Sigmoid colon (tissue), 7 donors: ENCODE results near the gene PCK1. TPM values are rescaled to one million over a fixed set of nuclear protein-coding genes. Genes with fewer than 3 reads are reported as not detected.

ENCODE experiments used
- DNase-seq: peaks from one replicate; pipeline ENCODE4 v3.0.0-alpha.2; 2019
- H3K27ac ChIP-seq, 4 donors: fragments of 200-600 bp; sonication (generic); one replicate each; pipeline ENCODE4 v1.5.1; 2016 to 2019; ENCODE audit warnings: mild to moderate bottlenecking in 1 of 4
- H3K27me3 ChIP-seq, 3 donors: fragments of 200-600 bp; sonication (generic); one replicate each; pipeline ENCODE4 v1.5.1; 2019; ENCODE audit warnings: mild to moderate bottlenecking in 1 of 3
- H3K36me3 ChIP-seq, 4 donors: fragments of 200-600 bp; sonication (generic); one replicate each; pipeline ENCODE4 v1.5.1; 2016 to 2019
- H3K4me1 ChIP-seq, 4 donors: fragments of 200-600 bp; sonication (generic); one replicate each; pipeline ENCODE4 v1.5.1; 2017 to 2019
- H3K4me3 ChIP-seq, 4 donors: fragments of 200-600 bp; sonication (generic); one replicate each; pipeline ENCODE4 v1.5.1; 2017 to 2019; ENCODE audit warnings: mild to moderate bottlenecking in 2 of 4, moderate library complexity in 1 of 4
- H3K9me3 ChIP-seq, 4 donors: fragments of 200-600 bp in 3 of 4; sonication (generic) in 3 of 4; one replicate each; pipeline versions ENCODE4 v1.5.1 to v1.6.1; 2013 to 2019
- EP300 ChIP-seq, 4 donors: sonication (generic); formaldehyde crosslinking; IDR thresholded peaks; one replicate each; pipeline ENCODE4 v1.6.1; 2017; ENCODE audit warnings: antibody characterized with exemption in 4 of 4
- POLR2A ChIP-seq, 2 donors: fragments of 450-650 bp; IDR thresholded peaks; one replicate each; pipeline ENCODE4 v1.6.1; 2016; ENCODE audit warnings: antibody characterized with exemption in 2 of 2, mild to moderate bottlenecking in 2 of 2, moderate library complexity in 2 of 2
- POLR2AphosphoS5 ChIP-seq, 4 donors: sonication (generic); formaldehyde crosslinking; IDR thresholded peaks; one replicate each; pipeline ENCODE4 v1.6.1; 2017; ENCODE audit warnings: antibody characterized with exemption in 4 of 4
- WGBS, 2 donors: extraction: QIAGEN DNeasy Blood & Tissue Kit; methylation state at CpG; one replicate each; pipeline ENCODE4 v1.1.7; 2013; 5-methylcytosine and 5-hydroxymethylcytosine counted together
- intact Hi-C: fragments of 100-400 bp; cut with DNase I; formaldehyde crosslinking; loops from one replicate; pipeline ENCODE4 v1.15.1; 2023
- polyA plus RNA-seq, 3 donors: library from polyadenylated mRNA; stranded (reverse); fragments of 200-250 nt; gene quantifications; one replicate each; pipeline ENCODE4 v1.2.3, GENCODE V29; 2013
- total RNA-seq, 4 donors: library from RNA; depleted of rRNA; stranded (reverse); fragments of >200 nt; gene quantifications; one replicate each; pipeline ENCODE4 v1.1.0, GENCODE V29; 2016
- TF ChIP-seq, protein P1 (sequence below), 4 experiments: fragments of 450-650 bp in 3 of 4; fragments of 200-600 bp in 1 of 4; IDR thresholded peaks; one replicate each; pipeline ENCODE4 v1.5.1; 2016 to 2019; ENCODE audit warnings: antibody characterized with exemption in 4 of 4, mild to moderate bottlenecking in 3 of 4, moderate library complexity in 2 of 4
- donor health status: healthy with polysubstance abuse.
- donor health status: Bipolar disorder and iron deficiency.
- donor health status: healthy.

The PCK1 gene
- total and polyA plus RNA-seq, 7 donors: 0.33 to 334 (median 7.5) TPM

DNA sequence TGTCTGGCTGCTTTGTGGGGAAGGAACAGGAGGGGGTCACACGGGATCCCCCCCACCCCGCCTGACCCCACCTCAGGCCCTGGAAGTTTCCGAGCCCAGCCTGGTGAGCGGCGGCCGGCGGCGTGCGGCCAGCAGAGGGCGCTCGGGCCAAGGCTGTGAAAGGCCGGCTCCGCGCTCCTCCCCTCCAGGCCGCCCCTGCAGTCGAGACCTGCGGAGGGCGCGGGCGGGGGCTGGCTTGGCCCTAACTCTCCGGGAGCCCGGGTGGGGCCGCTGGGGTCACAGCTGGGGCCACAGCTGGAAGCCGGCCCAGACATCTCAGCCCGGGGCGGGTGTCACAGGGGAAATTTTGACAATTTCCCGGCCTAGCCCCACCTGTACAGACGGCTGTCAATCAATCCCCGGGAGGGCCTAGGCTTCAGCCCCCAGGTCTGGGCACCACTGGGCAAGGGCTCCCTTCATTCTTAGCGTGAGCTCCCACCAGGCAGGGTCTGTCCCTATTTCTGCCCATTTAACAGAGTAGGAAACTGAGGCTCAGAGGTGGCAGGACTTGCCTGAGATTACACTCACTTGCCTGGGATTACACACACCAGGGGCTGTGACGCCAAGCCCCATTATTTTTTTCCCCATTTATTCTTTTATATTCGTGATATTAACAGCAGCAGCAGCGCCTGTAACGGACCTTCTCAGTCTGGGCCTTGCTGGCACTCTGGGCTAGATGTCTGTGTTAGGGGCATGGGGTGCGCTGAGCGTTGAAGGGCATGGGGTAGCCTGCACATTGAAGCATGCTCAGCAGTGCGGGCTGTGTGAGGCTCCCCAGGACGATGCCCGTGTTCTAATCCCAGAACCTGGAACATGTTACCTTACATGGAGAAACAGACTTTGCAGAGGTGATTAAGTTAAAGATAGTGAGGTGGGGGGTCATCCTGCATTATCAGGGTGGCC is 36.4 kb downstream of the PCK1 start:
- WGBS, 2 donors: 21 to 23% methylated on average over 39 of the region's 39 CpGs
- Histone ChIP-seq H3K4me3 (peak overlapping the region in 1 of 4 donors; percentile 20), H3K27ac (no peak overlapping the region), H3K9me3 (no peaks in the 10 kb centered on the region), H3K4me1 (peaks cover 0 to 12% (median 8%) of the 10 kb centered on the region in 4 donors), H3K27me3 (peaks cover 0 to 7% (median 0%) of the 10 kb centered on the region in 3 donors), H3K36me3 (no peaks in the 10 kb centered on the region)
- TF ChIP-seq POLR2A (IDR thresholded peaks at IDR 0.05) (no peak), EP300 (IDR thresholded peaks at IDR 0.05) (no peak), POLR2AphosphoS5 (IDR thresholded peaks at IDR 0.05) (no peak)
- TF ChIP-seq, protein P1, sequence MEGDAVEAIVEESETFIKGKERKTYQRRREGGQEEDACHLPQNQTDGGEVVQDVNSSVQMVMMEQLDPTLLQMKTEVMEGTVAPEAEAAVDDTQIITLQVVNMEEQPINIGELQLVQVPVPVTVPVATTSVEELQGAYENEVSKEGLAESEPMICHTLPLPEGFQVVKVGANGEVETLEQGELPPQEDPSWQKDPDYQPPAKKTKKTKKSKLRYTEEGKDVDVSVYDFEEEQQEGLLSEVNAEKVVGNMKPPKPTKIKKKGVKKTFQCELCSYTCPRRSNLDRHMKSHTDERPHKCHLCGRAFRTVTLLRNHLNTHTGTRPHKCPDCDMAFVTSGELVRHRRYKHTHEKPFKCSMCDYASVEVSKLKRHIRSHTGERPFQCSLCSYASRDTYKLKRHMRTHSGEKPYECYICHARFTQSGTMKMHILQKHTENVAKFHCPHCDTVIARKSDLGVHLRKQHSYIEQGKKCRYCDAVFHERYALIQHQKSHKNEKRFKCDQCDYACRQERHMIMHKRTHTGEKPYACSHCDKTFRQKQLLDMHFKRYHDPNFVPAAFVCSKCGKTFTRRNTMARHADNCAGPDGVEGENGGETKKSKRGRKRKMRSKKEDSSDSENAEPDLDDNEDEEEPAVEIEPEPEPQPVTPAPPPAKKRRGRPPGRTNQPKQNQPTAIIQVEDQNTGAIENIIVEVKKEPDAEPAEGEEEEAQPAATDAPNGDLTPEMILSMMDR (IDR thresholded peaks at IDR 0.05): peak; percentile 88 to 99 (median 91)
- intact Hi-C loops: loop anchor here (1.0 to 10.0 kb wide), 2 partner anchors 242 to 612 kb away; partner anchors contain the start of gene RAE1
- DNase-seq: peak; percentile 79

DNA sequence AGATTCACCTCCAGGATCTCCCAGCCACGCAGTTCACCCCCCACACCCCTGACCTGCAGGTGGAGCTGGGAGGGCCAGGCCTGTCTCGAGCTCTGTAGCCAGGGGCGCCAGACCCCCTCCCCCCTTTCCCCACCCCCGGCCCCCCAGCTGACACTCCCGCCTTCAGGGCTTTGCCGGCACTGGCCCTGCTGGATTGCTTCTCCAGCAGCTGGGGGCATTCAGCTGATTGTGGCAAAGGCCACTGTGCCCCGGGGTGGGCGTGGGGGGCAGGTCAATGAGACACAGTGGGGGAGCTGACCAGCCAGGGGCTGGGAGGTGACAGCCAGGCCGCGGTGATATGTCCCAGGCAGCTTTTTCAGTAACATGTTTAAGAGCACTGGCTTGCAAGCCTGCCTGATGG is 37.1 kb downstream of the PCK1 start:
- DNase-seq: no peak
- intact Hi-C loops: loop anchor here (10.0 kb wide), 1 partner anchor 243 kb away; the partner anchor contains the start of gene RAE1
- H3K4me1 ChIP-seq: peaks cover 0 to 12% (median 8%) of the 10 kb centered on the region in 4 donors
- H3K27me3 ChIP-seq: peaks cover 0 to 7% (median 0%) of the 10 kb centered on the region in 3 donors
- WGBS, 2 donors: 78 to 83% methylated on average over 10 of the region's 10 CpGs
- H3K4me3 ChIP-seq: no peak overlapping the region
- no peaks in the 10 kb centered on the region for H3K36me3 ChIP-seq
- no peaks in the 10 kb centered on the region for H3K9me3 ChIP-seq
- no peak for TF ChIP-seq EP300 (IDR thresholded peaks at IDR 0.05)
- no peak for TF ChIP-seq POLR2A (IDR thresholded peaks at IDR 0.05)
- TF ChIP-seq, protein P1 (IDR thresholded peaks at IDR 0.05): no peak
- no peak for TF ChIP-seq POLR2AphosphoS5 (IDR thresholded peaks at IDR 0.05)
- no peak overlapping the region for H3K27ac ChIP-seq

DNA sequence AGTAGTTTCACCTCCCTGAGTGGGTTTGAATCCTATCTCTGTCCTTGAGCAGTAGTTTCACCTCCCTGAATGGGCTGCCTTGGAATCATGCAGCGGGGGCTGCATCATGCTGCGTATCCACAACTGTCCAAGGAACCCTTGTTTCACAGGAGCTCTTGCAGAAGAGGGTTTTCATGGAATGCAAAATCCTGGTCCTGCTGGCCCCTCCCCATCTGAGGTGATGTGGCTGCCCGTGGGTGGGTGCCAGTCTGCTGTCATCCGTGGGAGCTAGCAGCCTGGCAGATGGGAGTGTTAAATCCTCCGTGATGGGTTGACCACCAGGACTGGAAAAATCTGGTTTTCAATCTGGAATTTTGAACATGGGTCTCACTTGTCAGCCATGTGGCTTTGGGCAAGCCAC is 37.6 kb downstream of the PCK1 start:
- H3K9me3 ChIP-seq: no peaks in the 10 kb centered on the region

DNA sequence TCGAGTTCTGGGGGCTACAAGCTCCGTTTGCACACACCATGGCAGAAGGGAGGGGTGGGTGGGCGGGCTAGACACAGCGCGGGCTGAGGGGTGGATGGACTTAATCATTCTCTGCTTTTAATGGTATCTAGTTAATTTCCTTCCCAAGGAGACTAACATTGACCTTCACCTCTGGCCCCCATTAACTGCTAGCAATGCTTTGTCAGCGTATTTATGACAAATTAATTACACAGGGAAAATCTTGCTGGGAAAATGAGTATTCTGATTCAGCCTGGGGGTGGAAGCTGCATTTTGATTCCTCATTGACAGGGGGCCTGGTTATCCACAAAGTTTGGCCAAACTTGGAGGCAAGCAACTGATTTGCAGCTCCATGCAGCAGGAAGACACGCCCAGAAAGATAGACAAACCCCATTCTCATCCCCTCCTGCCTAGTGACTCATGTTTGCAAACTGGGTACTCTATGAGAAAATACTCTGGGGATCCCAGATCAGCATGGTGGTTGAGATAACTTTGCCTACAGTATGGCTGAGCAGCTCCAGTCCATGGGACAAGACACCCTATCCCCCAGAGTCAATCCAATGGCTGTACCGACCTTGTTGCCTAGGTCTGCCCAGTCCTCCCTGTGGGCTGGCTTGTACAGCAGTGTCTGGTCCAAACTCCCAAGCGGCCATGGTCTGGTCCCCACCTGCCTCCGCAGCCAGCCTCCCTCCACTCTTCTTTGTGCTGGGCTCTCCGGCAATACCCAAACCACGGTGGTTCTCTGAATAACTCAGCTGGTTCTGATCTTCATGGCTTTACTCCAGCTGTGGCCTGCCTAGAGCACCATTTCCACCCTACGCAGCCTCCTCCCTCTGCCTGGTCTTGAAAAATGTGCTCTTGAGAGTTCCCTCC is 39.7 kb downstream of the PCK1 start:
- H3K27ac ChIP-seq: no peak overlapping the region
- H3K27me3 ChIP-seq: peaks cover 0 to 7% (median 0%) of the 10 kb centered on the region in 3 donors
- 85 to 87% methylated on average over 13 of the region's 13 CpGs for WGBS, 2 donors
- no peak overlapping the region for H3K4me3 ChIP-seq
- peaks cover 0 to 9% (median 7%) of the 10 kb centered on the region in 4 donors for H3K4me1 ChIP-seq
- DNase-seq: no peak
- TF ChIP-seq POLR2A (IDR thresholded peaks at IDR 0.05) (no peak), EP300 (IDR thresholded peaks at IDR 0.05) (no peak), POLR2AphosphoS5 (IDR thresholded peaks at IDR 0.05) (no peak)
- TF ChIP-seq, protein P1 (IDR thresholded peaks at IDR 0.05): no peak
- intact Hi-C loops: no loop called here
- no peaks in the 10 kb centered on the region for H3K9me3 ChIP-seq
- no peaks in the 10 kb centered on the region for H3K36me3 ChIP-seq

More for the DNA sequence above, 37.6 kb downstream of the PCK1 start:
- no peak for DNase-seq
- Histone ChIP-seq H3K27me3 (peaks cover 0 to 7% (median 0%) of the 10 kb centered on the region in 3 donors), H3K36me3 (no peaks in the 10 kb centered on the region), H3K27ac (no peak overlapping the region), H3K4me3 (no peak overlapping the region), H3K4me1 (peaks cover 0 to 9% (median 7%) of the 10 kb centered on the region in 4 donors)
- intact Hi-C loops: loop anchor here (10.0 kb wide), 1 partner anchor 244 kb away; the partner anchor contains the start of gene RAE1
- TF ChIP-seq POLR2A (IDR thresholded peaks at IDR 0.05) (no peak), POLR2AphosphoS5 (IDR thresholded peaks at IDR 0.05) (no peak), EP300 (IDR thresholded peaks at IDR 0.05) (no peak)
- TF ChIP-seq, protein P1 (IDR thresholded peaks at IDR 0.05): no peak
- WGBS, 2 donors: 89 to 91% methylated on average over 5 of the region's 5 CpGs
